RPMI7951 (cell line): ENCODE data around the gene ARAF. TPM values are rescaled to one million over a fixed set of nuclear protein-coding genes. Genes with fewer than 3 reads are reported as not detected.
"Not testable (repeated sequence)": the region's sequence is repeated elsewhere in the genome, so short reads cannot be mapped to it uniquely, and the experiment has no call there.

Experiments
- DNase-seq: peaks from one replicate; pipeline ENCODE4 v3.0.0-alpha.2; 2012; ENCODE audit warnings: low read depth
- total RNA-seq: library from RNA; depleted of rRNA; stranded (reverse); fragments of >200 nt; shearing (Covaris generic); gene quantifications from 2 replicates; pipeline ENCODE4 v1.2.3, GENCODE V29; 2014

Gene ARAF
- total RNA-seq, 1 experiment from 2014 or later: 41.5 TPM

GRCh38 chrX:47585273-47585672 lies 24.3 kb downstream of the ARAF start:
- no peak for DNase-seq

- DNase-seq: no peak
Measured at GRCh38 chrX:47586043-47586787, 25.2 kb downstream of the ARAF start.

- DNase-seq: peak; percentile 33
Measured at GRCh38 chrX:47587091-47587891, 26.3 kb downstream of the ARAF start.

- DNase-seq: no peak
Measured at GRCh38 chrX:47587906-47588735, 27.1 kb downstream of the ARAF start.

- DNase-seq: no peak
Measured at GRCh38 chrX:47590984-47591383, 30.0 kb downstream of the ARAF start.

GRCh38 chrX:47593522-47593921 lies 32.5 kb downstream of the ARAF start:
- no peak for DNase-seq

- DNase-seq: no peak
Measured at GRCh38 chrX:47595716-47596251, 34.8 kb downstream of the ARAF start.

GRCh38 chrX:47596256-47596655 lies 35.3 kb downstream of the ARAF start:
- DNase-seq: no peak

- no peak for DNase-seq
Measured at GRCh38 chrX:47597222-47597621, 36.2 kb downstream of the ARAF start.

- not testable (repeated sequence) for DNase-seq
Measured at GRCh38 chrX:47603125-47603524, 42.1 kb downstream of the ARAF start.

GRCh38 chrX:47605024-47605423 lies 44.0 kb downstream of the ARAF start:
- no peak for DNase-seq

- no peak for DNase-seq
Measured at GRCh38 chrX:47607091-47607490, 46.1 kb downstream of the ARAF start.

GRCh38 chrX:47608130-47608810 lies 47.3 kb downstream of the ARAF start:
- DNase-seq: no peak

GRCh38 chrX:47610511-47610910 lies 49.5 kb downstream of the ARAF start:
- DNase-seq: no peak

GRCh38 chrX:47611489-47611888 lies 50.5 kb downstream of the ARAF start:
- no peak for DNase-seq

GRCh38 chrX:47611926-47612325 lies 50.9 kb downstream of the ARAF start:
- DNase-seq: no peak

GRCh38 chrX:47612418-47612817 lies 51.4 kb downstream of the ARAF start:
- no peak for DNase-seq

GRCh38 chrX:47613082-47613481 lies 52.1 kb downstream of the ARAF start:
- no peak for DNase-seq

- no peak for DNase-seq
Measured at GRCh38 chrX:47614618-47615017, 53.6 kb downstream of the ARAF start.

- DNase-seq: no peak
Measured at GRCh38 chrX:47618923-47619485, 58.0 kb downstream of the ARAF start.
